Sigmoid colon (tissue), 7 donors: ENCODE results near the gene ITM2C. TPM values are rescaled to one million over a fixed set of nuclear protein-coding genes. Genes with fewer than 3 reads are reported as not detected.

Experiments used
- DNase-seq: peaks from one replicate; pipeline ENCODE4 v3.0.0-alpha.2; 2019
- H3K27ac ChIP-seq, 4 donors: fragments of 200-600 bp; sonication (generic); one replicate each; pipeline ENCODE4 v1.5.1; 2016 to 2019; ENCODE audit warnings: mild to moderate bottlenecking in 1 of 4
- H3K27me3 ChIP-seq, 3 donors: fragments of 200-600 bp; sonication (generic); one replicate each; pipeline ENCODE4 v1.5.1; 2019; ENCODE audit warnings: mild to moderate bottlenecking in 1 of 3
- H3K36me3 ChIP-seq, 4 donors: fragments of 200-600 bp; sonication (generic); one replicate each; pipeline ENCODE4 v1.5.1; 2016 to 2019
- H3K4me1 ChIP-seq, 4 donors: fragments of 200-600 bp; sonication (generic); one replicate each; pipeline ENCODE4 v1.5.1; 2017 to 2019
- H3K4me3 ChIP-seq, 4 donors: fragments of 200-600 bp; sonication (generic); one replicate each; pipeline ENCODE4 v1.5.1; 2017 to 2019; ENCODE audit warnings: mild to moderate bottlenecking in 2 of 4, moderate library complexity in 1 of 4
- H3K9me3 ChIP-seq, 4 donors: fragments of 200-600 bp in 3 of 4; sonication (generic) in 3 of 4; one replicate each; pipeline versions ENCODE4 v1.5.1 to v1.6.1; 2013 to 2019
- CTCF ChIP-seq, 4 experiments: fragments of 450-650 bp in 3 of 4; fragments of 200-600 bp in 1 of 4; IDR thresholded peaks; one replicate each; pipeline ENCODE4 v1.5.1; 2016 to 2019; ENCODE audit warnings: antibody characterized with exemption in 4 of 4, mild to moderate bottlenecking in 3 of 4, moderate library complexity in 2 of 4
- EP300 ChIP-seq, 4 donors: sonication (generic); formaldehyde crosslinking; IDR thresholded peaks; one replicate each; pipeline ENCODE4 v1.6.1; 2017; ENCODE audit warnings: antibody characterized with exemption in 4 of 4
- POLR2A ChIP-seq, 2 donors: fragments of 450-650 bp; IDR thresholded peaks; one replicate each; pipeline ENCODE4 v1.6.1; 2016; ENCODE audit warnings: antibody characterized with exemption in 2 of 2, mild to moderate bottlenecking in 2 of 2, moderate library complexity in 2 of 2
- POLR2AphosphoS5 ChIP-seq, 4 donors: sonication (generic); formaldehyde crosslinking; IDR thresholded peaks; one replicate each; pipeline ENCODE4 v1.6.1; 2017; ENCODE audit warnings: antibody characterized with exemption in 4 of 4
- WGBS, 2 donors: extraction: QIAGEN DNeasy Blood & Tissue Kit; methylation state at CpG; one replicate each; pipeline ENCODE4 v1.1.7; 2013; 5-methylcytosine and 5-hydroxymethylcytosine counted together
- intact Hi-C: fragments of 100-400 bp; cut with DNase I; formaldehyde crosslinking; loops from one replicate; pipeline ENCODE4 v1.15.1; 2023
- polyA plus RNA-seq, 3 donors: library from polyadenylated mRNA; stranded (reverse); fragments of 200-250 nt; gene quantifications; one replicate each; pipeline ENCODE4 v1.2.3, GENCODE V29; 2013
- total RNA-seq, 4 donors: library from RNA; depleted of rRNA; stranded (reverse); fragments of >200 nt; gene quantifications; one replicate each; pipeline ENCODE4 v1.1.0, GENCODE V29; 2016
- donor health status: healthy with polysubstance abuse.
- donor health status: Bipolar disorder and iron deficiency.
- donor health status: healthy.

ITM2C gene
- total and polyA plus RNA-seq, 7 donors = 107 to 1,275 (median 206) TPM

GRCh38 chr2:230879891-230880290, 15.1 kb downstream of the ITM2C start:
- no peak for TF ChIP-seq CTCF (IDR thresholded peaks at IDR 0.05)
- no peak for TF ChIP-seq EP300 (IDR thresholded peaks at IDR 0.05)
- TF ChIP-seq POLR2AphosphoS5 (IDR thresholded peaks at IDR 0.05) = no peak
- TF ChIP-seq POLR2A (IDR thresholded peaks at IDR 0.05) = no peak
- intact Hi-C loops = no loop called here

GRCh38 chr2:230881840-230882239, 17.1 kb downstream of the ITM2C start:
- peak; percentile 45 for DNase-seq
- Histone ChIP-seq H3K36me3 (peaks cover 8 to 29% (median 24%) of the 10 kb centered on the region in 4 donors), H3K27me3 (no peaks in the 10 kb centered on the region), H3K4me3 (no peak overlapping the region), H3K4me1 (no peaks in the 10 kb centered on the region), H3K27ac (no peak overlapping the region), H3K9me3 (no peaks in the 10 kb centered on the region)
- TF ChIP-seq EP300 (IDR thresholded peaks at IDR 0.05) (no peak), POLR2AphosphoS5 (IDR thresholded peaks at IDR 0.05) (no peak), POLR2A (IDR thresholded peaks at IDR 0.05) (no peak), CTCF (IDR thresholded peaks at IDR 0.05) (no peak)
- intact Hi-C loops = no loop called here
- 82 to 94% methylated on average over 7 of the region's 7 CpGs for WGBS, 2 donors

More at GRCh38 chr2:230879891-230880290, 15.1 kb downstream of the ITM2C start:
- Histone ChIP-seq H3K4me1 (no peaks in the 10 kb centered on the region), H3K27me3 (no peaks in the 10 kb centered on the region), H3K4me3 (no peak overlapping the region), H3K27ac (no peak overlapping the region), H3K36me3 (peaks cover 26 to 47% (median 35%) of the 10 kb centered on the region in 4 donors), H3K9me3 (no peaks in the 10 kb centered on the region)
- WGBS, 2 donors = 20 to 60% methylated on average over 9 of the region's 9 CpGs
- DNase-seq = no peak

GRCh38 chr2:230885463-230886130, 20.9 kb downstream of the ITM2C start:
- no peaks in the 10 kb centered on the region for H3K9me3 ChIP-seq
- H3K27ac ChIP-seq = no peak overlapping the region
- H3K27me3 ChIP-seq = no peaks in the 10 kb centered on the region
- TF ChIP-seq CTCF (IDR thresholded peaks at IDR 0.05) (no peak), POLR2AphosphoS5 (IDR thresholded peaks at IDR 0.05) (no peak)
- intact Hi-C loops = no loop called here
- H3K4me1 ChIP-seq = no peaks in the 10 kb centered on the region
- no peaks in the 10 kb centered on the region for H3K36me3 ChIP-seq
- no peak overlapping the region for H3K4me3 ChIP-seq
- no peak for DNase-seq
- WGBS, 2 donors = 54 to 78% methylated on average over 11 of the region's 11 CpGs

- intact Hi-C loops = no loop called here
- 82 to 89% methylated on average over 5 of the region's 5 CpGs for WGBS, 2 donors
- DNase-seq = no peak
- Histone ChIP-seq H3K27ac (no peak overlapping the region), H3K9me3 (no peaks in the 10 kb centered on the region), H3K27me3 (no peaks in the 10 kb centered on the region), H3K4me1 (no peaks in the 10 kb centered on the region), H3K4me3 (no peak overlapping the region), H3K36me3 (no peaks in the 10 kb centered on the region)
- TF ChIP-seq EP300 (IDR thresholded peaks at IDR 0.05) (no peak), POLR2A (IDR thresholded peaks at IDR 0.05) (no peak), CTCF (IDR thresholded peaks at IDR 0.05) (no peak), POLR2AphosphoS5 (IDR thresholded peaks at IDR 0.05) (no peak)
Measured at GRCh38 chr2:230886206-230886605, 21.5 kb downstream of the ITM2C start.

- intact Hi-C loops = no loop called here
- TF ChIP-seq CTCF (IDR thresholded peaks at IDR 0.05) (no peak), EP300 (IDR thresholded peaks at IDR 0.05) (no peak), POLR2AphosphoS5 (IDR thresholded peaks at IDR 0.05) (no peak), POLR2A (IDR thresholded peaks at IDR 0.05) (no peak)
- WGBS, 2 donors = 84 to 91% methylated on average over 14 of the region's 14 CpGs
Measured at GRCh38 chr2:230886671-230887071, 21.9 kb downstream of the ITM2C start.

More at GRCh38 chr2:230886671-230887071, 21.9 kb downstream of the ITM2C start:
- Histone ChIP-seq H3K4me1 (no peaks in the 10 kb centered on the region), H3K36me3 (no peaks in the 10 kb centered on the region), H3K27me3 (no peaks in the 10 kb centered on the region), H3K9me3 (no peaks in the 10 kb centered on the region), H3K4me3 (no peak overlapping the region), H3K27ac (no peak overlapping the region)
- no peak for DNase-seq
